WTC11 (cell line): ENCODE results near the gene PRTFDC1.

Experiments used
- AFF4 ChIP-seq: sonication (generic); formaldehyde crosslinking; IDR thresholded peaks from 2 replicates; pipeline ENCODE4 v1.8.1; 2023; ENCODE audit warnings: mild to moderate bottlenecking, missing genetic modification reagents, borderline replicate concordance
- CREB1 ChIP-seq: sonication (generic); formaldehyde crosslinking; IDR thresholded peaks from 2 replicates; pipeline ENCODE4 v1.8.0; 2023; ENCODE audit warnings: mild to moderate bottlenecking, missing genetic modification reagents
- CTCF ChIP-seq: fragments of 200-600 bp; IDR thresholded peaks from 2 replicates; pipeline ENCODE4 v1.8.0; 2022; ENCODE audit warnings: antibody characterized with exemption
- JUN ChIP-seq: sonication (generic); formaldehyde crosslinking; IDR thresholded peaks from 2 replicates; pipeline ENCODE4 v1.8.0; 2023; ENCODE audit warnings: mild to moderate bottlenecking, missing genetic modification reagents
- PREB ChIP-seq: sonication (generic); formaldehyde crosslinking; IDR thresholded peaks from 2 replicates; pipeline ENCODE4 v1.8.1; 2022; ENCODE audit warnings: mild to moderate bottlenecking, missing genetic modification reagents, moderate library complexity, borderline replicate concordance
- TEAD4 ChIP-seq: sonication (generic); formaldehyde crosslinking; IDR thresholded peaks from 2 replicates; pipeline ENCODE4 v1.8.0; 2022; ENCODE audit warnings: mild to moderate bottlenecking, missing genetic modification reagents
- ZNF138 ChIP-seq: sonication (generic); formaldehyde crosslinking; conservative IDR thresholded peaks from 2 replicates; pipeline ENCODE4 v1.8.1; 2022; ENCODE audit warnings: mild to moderate bottlenecking, moderate library complexity, missing genetic modification reagents
- TF ChIP-seq, protein P1 (sequence below): sonication (generic); formaldehyde crosslinking; IDR thresholded peaks from 2 replicates; pipeline ENCODE4 v1.8.0; 2022; ENCODE audit warnings: mild to moderate bottlenecking, missing genetic modification reagents
- TF ChIP-seq, protein P2 (sequence below): sonication (generic); formaldehyde crosslinking; IDR thresholded peaks from 2 replicates; pipeline ENCODE4 v1.8.0; 2023; ENCODE audit warnings: missing genetic modification reagents
- TF ChIP-seq, protein P3 (sequence below): fragments of 250-450 bp; sonication (Bioruptor Pico); IDR thresholded peaks from 2 replicates; pipeline ENCODE4 v1.9.0; 2021; ENCODE audit warnings: mild to moderate bottlenecking, borderline replicate concordance
- TF ChIP-seq, protein P4 (sequence below): fragments of 250-450 bp; sonication (Bioruptor Pico); IDR thresholded peaks from 2 replicates; pipeline ENCODE4 v1.9.0; 2021; ENCODE audit warnings: moderate library complexity, mild to moderate bottlenecking, inconsistent platforms, borderline replicate concordance
- TF ChIP-seq, protein P5 (sequence below): sonication (generic); formaldehyde crosslinking; IDR thresholded peaks from 2 replicates; pipeline ENCODE4 v1.8.1; 2022; ENCODE audit warnings: low read depth, missing genetic modification reagents, borderline replicate concordance
- TF ChIP-seq, protein P6 (sequence below): sonication (generic); formaldehyde crosslinking; conservative IDR thresholded peaks from 2 replicates; pipeline ENCODE4 v1.8.1; 2023; ENCODE audit warnings: mild to moderate bottlenecking, low read depth, missing genetic modification reagents, moderate library complexity

GRCh38 chr10:24873281-24873683 lies 79.1 kb downstream of the PRTFDC1 start:
- TF ChIP-seq CTCF (no peak), JUN (CRISPR knock-in tag) (no peak), ZNF138 (CRISPR knock-in tag) (no peak), TEAD4 (no peak), AFF4 (CRISPR knock-in tag) (no peak), CREB1 (CRISPR knock-in tag) (no peak), PREB (CRISPR knock-in tag) (no peak)
- TF ChIP-seq, protein P1, sequence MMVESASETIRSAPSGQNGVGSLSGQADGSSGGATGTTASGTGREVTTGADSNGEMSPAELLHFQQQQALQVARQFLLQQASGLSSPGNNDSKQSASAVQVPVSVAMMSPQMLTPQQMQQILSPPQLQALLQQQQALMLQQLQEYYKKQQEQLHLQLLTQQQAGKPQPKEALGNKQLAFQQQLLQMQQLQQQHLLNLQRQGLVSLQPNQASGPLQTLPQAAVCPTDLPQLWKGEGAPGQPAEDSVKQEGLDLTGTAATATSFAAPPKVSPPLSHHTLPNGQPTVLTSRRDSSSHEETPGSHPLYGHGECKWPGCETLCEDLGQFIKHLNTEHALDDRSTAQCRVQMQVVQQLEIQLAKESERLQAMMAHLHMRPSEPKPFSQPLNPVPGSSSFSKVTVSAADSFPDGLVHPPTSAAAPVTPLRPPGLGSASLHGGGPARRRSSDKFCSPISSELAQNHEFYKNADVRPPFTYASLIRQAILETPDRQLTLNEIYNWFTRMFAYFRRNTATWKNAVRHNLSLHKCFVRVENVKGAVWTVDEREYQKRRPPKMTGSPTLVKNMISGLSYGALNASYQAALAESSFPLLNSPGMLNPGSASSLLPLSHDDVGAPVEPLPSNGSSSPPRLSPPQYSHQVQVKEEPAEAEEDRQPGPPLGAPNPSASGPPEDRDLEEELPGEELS (CRISPR knock-in tag) = no peak
- TF ChIP-seq, protein P2, sequence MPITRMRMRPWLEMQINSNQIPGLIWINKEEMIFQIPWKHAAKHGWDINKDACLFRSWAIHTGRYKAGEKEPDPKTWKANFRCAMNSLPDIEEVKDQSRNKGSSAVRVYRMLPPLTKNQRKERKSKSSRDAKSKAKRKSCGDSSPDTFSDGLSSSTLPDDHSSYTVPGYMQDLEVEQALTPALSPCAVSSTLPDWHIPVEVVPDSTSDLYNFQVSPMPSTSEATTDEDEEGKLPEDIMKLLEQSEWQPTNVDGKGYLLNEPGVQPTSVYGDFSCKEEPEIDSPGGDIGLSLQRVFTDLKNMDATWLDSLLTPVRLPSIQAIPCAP = no peak
- TF ChIP-seq, protein P3, sequence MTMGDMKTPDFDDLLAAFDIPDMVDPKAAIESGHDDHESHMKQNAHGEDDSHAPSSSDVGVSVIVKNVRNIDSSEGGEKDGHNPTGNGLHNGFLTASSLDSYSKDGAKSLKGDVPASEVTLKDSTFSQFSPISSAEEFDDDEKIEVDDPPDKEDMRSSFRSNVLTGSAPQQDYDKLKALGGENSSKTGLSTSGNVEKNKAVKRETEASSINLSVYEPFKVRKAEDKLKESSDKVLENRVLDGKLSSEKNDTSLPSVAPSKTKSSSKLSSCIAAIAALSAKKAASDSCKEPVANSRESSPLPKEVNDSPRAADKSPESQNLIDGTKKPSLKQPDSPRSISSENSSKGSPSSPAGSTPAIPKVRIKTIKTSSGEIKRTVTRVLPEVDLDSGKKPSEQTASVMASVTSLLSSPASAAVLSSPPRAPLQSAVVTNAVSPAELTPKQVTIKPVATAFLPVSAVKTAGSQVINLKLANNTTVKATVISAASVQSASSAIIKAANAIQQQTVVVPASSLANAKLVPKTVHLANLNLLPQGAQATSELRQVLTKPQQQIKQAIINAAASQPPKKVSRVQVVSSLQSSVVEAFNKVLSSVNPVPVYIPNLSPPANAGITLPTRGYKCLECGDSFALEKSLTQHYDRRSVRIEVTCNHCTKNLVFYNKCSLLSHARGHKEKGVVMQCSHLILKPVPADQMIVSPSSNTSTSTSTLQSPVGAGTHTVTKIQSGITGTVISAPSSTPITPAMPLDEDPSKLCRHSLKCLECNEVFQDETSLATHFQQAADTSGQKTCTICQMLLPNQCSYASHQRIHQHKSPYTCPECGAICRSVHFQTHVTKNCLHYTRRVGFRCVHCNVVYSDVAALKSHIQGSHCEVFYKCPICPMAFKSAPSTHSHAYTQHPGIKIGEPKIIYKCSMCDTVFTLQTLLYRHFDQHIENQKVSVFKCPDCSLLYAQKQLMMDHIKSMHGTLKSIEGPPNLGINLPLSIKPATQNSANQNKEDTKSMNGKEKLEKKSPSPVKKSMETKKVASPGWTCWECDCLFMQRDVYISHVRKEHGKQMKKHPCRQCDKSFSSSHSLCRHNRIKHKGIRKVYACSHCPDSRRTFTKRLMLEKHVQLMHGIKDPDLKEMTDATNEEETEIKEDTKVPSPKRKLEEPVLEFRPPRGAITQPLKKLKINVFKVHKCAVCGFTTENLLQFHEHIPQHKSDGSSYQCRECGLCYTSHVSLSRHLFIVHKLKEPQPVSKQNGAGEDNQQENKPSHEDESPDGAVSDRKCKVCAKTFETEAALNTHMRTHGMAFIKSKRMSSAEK (CRISPR knock-in tag) = no peak
- TF ChIP-seq, protein P4, sequence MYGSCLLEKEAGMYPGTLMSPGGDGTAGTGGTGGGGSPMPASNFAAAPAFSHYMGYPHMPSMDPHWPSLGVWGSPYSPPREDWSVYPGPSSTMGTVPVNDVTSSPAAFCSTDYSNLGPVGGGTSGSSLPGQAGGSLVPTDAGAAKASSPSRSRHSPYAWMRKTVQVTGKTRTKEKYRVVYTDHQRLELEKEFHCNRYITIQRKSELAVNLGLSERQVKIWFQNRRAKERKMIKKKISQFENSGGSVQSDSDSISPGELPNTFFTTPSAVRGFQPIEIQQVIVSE (CRISPR knock-in tag) = no peak
- TF ChIP-seq, protein P5, sequence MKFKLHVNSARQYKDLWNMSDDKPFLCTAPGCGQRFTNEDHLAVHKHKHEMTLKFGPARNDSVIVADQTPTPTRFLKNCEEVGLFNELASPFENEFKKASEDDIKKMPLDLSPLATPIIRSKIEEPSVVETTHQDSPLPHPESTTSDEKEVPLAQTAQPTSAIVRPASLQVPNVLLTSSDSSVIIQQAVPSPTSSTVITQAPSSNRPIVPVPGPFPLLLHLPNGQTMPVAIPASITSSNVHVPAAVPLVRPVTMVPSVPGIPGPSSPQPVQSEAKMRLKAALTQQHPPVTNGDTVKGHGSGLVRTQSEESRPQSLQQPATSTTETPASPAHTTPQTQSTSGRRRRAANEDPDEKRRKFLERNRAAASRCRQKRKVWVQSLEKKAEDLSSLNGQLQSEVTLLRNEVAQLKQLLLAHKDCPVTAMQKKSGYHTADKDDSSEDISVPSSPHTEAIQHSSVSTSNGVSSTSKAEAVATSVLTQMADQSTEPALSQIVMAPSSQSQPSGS (CRISPR knock-in tag) = no peak
- TF ChIP-seq, protein P6, sequence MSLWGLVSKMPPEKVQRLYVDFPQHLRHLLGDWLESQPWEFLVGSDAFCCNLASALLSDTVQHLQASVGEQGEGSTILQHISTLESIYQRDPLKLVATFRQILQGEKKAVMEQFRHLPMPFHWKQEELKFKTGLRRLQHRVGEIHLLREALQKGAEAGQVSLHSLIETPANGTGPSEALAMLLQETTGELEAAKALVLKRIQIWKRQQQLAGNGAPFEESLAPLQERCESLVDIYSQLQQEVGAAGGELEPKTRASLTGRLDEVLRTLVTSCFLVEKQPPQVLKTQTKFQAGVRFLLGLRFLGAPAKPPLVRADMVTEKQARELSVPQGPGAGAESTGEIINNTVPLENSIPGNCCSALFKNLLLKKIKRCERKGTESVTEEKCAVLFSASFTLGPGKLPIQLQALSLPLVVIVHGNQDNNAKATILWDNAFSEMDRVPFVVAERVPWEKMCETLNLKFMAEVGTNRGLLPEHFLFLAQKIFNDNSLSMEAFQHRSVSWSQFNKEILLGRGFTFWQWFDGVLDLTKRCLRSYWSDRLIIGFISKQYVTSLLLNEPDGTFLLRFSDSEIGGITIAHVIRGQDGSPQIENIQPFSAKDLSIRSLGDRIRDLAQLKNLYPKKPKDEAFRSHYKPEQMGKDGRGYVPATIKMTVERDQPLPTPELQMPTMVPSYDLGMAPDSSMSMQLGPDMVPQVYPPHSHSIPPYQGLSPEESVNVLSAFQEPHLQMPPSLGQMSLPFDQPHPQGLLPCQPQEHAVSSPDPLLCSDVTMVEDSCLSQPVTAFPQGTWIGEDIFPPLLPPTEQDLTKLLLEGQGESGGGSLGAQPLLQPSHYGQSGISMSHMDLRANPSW (CRISPR knock-in tag) = no peak
